Prostate gland (tissue), 2 donors: ENCODE measurements around the gene SLC5A8. TPM values are rescaled to one million over a fixed set of nuclear protein-coding genes. Genes with fewer than 3 reads are reported as not detected.

Experiments used
- DNase-seq: peaks from one replicate; pipeline ENCODE4 v3.0.0-alpha.2; 2019; ENCODE audit warnings: low spot score
- H3K27ac ChIP-seq, 2 donors: fragments of 200-600 bp; sonication (generic); 2 replicates each; pipeline ENCODE4 v1.5.1; 2017 to 2019
- H3K27me3 ChIP-seq: fragments of 200-600 bp; sonication (generic); replicated peaks from 2 replicates; pipeline ENCODE4 v1.5.1; 2019; ENCODE audit not compliant: insufficient read depth
- H3K36me3 ChIP-seq, 2 donors: fragments of 200-600 bp; sonication (generic); 1 replicate in 1 of 2; 2 replicates in 1 of 2; pipeline versions ENCODE4 v1.5.1 to v1.8.1; 2017 to 2019
- H3K4me1 ChIP-seq: fragments of 200-600 bp; sonication (generic); replicated peaks from 2 replicates; pipeline ENCODE4 v1.5.1; 2019
- H3K4me3 ChIP-seq, 2 donors: fragments of 200-600 bp; sonication (generic); 2 replicates each; pipeline ENCODE4 v1.5.1; 2017 to 2019
- H3K9me3 ChIP-seq: fragments of 200-600 bp; sonication (generic); 2 replicates; pipeline ENCODE4 v1.5.1; 2017
- POLR2A ChIP-seq: fragments of 450-650 bp; IDR thresholded peaks from one replicate; pipeline ENCODE4 v1.6.1; 2016; ENCODE audit warnings: antibody characterized with exemption, mild to moderate bottlenecking
- POLR2AphosphoS5 ChIP-seq: sonication (generic); formaldehyde crosslinking; IDR thresholded peaks from one replicate; pipeline ENCODE4 v1.6.1; 2017; ENCODE audit warnings: antibody characterized with exemption
- WGBS: methylation state at CpG from one replicate; pipeline ENCODE4 v1.1.5; 2018; 5-methylcytosine and 5-hydroxymethylcytosine counted together
- intact Hi-C: fragments of 100-400 bp; cut with DNase I; formaldehyde crosslinking; loops from one replicate; pipeline ENCODE4 v1.14.2; 2022
- total RNA-seq, 2 donors: library from RNA; depleted of rRNA; stranded (reverse); fragments of >200 nt; gene quantifications; one replicate each; pipeline ENCODE4 v1.1.0, GENCODE V29; 2016
- TF ChIP-seq, protein P1 (sequence below), 4 experiments: fragments of 200-600 bp in 2 of 4; fragments of 450-650 bp in 2 of 4; sonication (generic) in 2 of 4; IDR thresholded peaks; 1 replicate in 3 of 4; 2 replicates in 1 of 4; pipeline ENCODE4 v1.5.1; 2016 to 2019; ENCODE audit warnings: antibody characterized with exemption in 4 of 4, mild to moderate bottlenecking in 2 of 4, moderate library complexity in 2 of 4

SLC5A8 gene
- 1 to 10 TPM in 1 of 2 donors, under 1 TPM in 1; 0.51 to 5.6 TPM for total RNA-seq

DNA sequence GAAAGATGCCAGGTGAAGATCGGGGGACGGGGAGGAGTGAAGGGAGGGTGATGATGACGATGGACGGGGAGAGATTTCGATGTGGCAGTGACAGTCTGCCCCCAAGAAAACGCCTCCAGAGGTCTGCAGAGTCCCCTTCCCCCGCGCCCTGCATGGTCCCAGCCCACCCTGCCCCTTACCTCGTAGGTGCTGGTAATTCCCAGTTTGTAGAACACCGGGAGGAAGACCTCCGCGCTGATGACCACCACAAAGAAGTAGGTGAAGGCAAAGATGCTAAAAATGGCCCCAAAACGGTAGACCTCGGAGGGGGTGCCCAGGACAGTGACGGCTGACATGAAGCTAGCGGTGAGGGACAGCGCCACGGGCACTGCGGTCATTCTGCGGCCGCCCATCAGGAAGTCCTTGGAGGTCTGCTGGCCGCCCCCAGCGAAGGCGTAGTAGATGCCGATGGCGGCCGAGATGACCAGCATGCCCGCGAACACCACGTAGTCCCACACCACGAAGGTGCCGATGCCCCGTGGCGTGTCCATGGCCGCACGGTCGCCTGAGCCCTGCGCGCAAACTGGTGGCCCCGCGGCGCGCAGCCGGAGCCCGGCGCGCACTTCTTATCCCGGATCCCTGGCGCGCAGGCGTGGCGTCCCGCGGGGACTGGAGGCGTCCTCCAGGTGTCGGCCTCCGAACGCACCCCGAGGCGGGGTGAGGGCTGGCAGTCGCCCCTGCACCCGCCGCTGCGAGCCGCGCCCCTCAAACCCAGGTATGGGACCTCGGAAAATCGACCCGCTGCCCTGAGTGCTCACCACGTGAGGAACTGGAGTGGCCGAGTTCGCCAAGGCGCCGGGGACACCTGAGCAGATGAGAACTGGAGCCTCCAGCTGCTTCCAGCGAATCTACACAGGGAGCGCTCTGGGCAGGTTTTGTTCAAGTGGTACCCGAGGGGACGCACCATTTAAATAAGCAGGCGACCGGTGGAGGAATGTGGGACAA, at the start of gene SLC5A8:
Gene SLC5A8 (minus strand): TSS at position 920 of the 984 bp plus-strand sequence. CDS start 390 bp downstream, at position 530.
- Histone ChIP-seq H3K27ac (no peak within 1 kb of the TSS), H3K9me3 (no peaks in the 10 kb centered on the region), H3K4me3 (peak within 1 kb of the TSS; percentile 31 to 34), H3K27me3 (no peaks in the 10 kb centered on the region), H3K36me3 (no peaks in the 10 kb centered on the region), H3K4me1 (no peaks in the 10 kb centered on the region)
- peak; percentile 7 for DNase-seq
- 8% methylated on average over 79 of the region's 80 CpGs for WGBS
- intact Hi-C loops, result no loop called here
- TF ChIP-seq POLR2AphosphoS5 (no peak), POLR2A (no peak)
- TF ChIP-seq, protein P1, sequence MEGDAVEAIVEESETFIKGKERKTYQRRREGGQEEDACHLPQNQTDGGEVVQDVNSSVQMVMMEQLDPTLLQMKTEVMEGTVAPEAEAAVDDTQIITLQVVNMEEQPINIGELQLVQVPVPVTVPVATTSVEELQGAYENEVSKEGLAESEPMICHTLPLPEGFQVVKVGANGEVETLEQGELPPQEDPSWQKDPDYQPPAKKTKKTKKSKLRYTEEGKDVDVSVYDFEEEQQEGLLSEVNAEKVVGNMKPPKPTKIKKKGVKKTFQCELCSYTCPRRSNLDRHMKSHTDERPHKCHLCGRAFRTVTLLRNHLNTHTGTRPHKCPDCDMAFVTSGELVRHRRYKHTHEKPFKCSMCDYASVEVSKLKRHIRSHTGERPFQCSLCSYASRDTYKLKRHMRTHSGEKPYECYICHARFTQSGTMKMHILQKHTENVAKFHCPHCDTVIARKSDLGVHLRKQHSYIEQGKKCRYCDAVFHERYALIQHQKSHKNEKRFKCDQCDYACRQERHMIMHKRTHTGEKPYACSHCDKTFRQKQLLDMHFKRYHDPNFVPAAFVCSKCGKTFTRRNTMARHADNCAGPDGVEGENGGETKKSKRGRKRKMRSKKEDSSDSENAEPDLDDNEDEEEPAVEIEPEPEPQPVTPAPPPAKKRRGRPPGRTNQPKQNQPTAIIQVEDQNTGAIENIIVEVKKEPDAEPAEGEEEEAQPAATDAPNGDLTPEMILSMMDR (IDR thresholded peaks at IDR 0.05), result no peak

GRCh38 chr12:101257357-101257756, 47.3 kb upstream of the SLC5A8 start:
- 86% methylated on average over 4 of the region's 4 CpGs for whole genome bisulfite sequencing
- Histone ChIP-seq H3K27ac (no peak overlapping the region), H3K36me3 (no peaks in the 10 kb centered on the region), H3K4me1 (no peaks in the 10 kb centered on the region), H3K27me3 (no peaks in the 10 kb centered on the region), H3K4me3 (no peak overlapping the region), H3K9me3 (no peaks in the 10 kb centered on the region)
- no peak for TF ChIP-seq POLR2A
- TF ChIP-seq, protein P1 (IDR thresholded peaks at IDR 0.05), result no peak
- TF ChIP-seq POLR2AphosphoS5, result no peak
- intact Hi-C loops, result no loop called here
- DNase-seq, result no peak

GRCh38 chr12:101256266-101256665, 46.2 kb upstream of the SLC5A8 start:
- no peaks in the 10 kb centered on the region for H3K9me3 ChIP-seq
- DNase-seq, result no peak
- H3K4me1 ChIP-seq, result no peaks in the 10 kb centered on the region
- H3K4me3 ChIP-seq, result no peak overlapping the region
- no peaks in the 10 kb centered on the region for H3K36me3 ChIP-seq
- intact Hi-C loops, result no loop called here
- 71% methylated on average over 4 of the region's 4 CpGs for WGBS
- H3K27ac ChIP-seq, result no peak overlapping the region
- TF ChIP-seq POLR2AphosphoS5 (no peak), POLR2A (no peak)
- TF ChIP-seq, protein P1 (IDR thresholded peaks at IDR 0.05), result no peak
- H3K27me3 ChIP-seq, result no peaks in the 10 kb centered on the region

DNA sequence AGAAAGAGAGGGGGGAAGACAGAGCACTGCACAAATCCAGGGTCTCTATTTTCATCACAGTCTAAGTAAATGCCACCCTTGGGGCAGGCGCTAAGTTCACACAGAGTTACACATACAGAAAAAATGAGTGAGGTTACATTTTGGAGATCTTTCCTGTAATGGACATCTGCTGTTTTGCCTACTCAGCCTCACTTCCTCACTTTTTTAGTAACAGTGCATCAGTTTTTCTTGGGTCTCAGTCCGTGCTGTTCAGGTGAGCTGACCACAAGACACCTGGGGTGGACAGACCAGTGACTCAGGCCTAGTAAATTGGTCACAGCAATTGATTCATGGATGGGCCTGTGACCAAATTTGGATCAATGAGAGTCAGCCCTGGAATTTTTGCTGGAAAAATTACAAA, 33.6 kb upstream of the SLC5A8 start:
- Histone ChIP-seq H3K4me1 (no peaks in the 10 kb centered on the region), H3K4me3 (no peak overlapping the region), H3K9me3 (no peaks in the 10 kb centered on the region), H3K27ac (no peak overlapping the region), H3K27me3 (no peaks in the 10 kb centered on the region), H3K36me3 (no peaks in the 10 kb centered on the region)
- DNase-seq, result no peak
- intact Hi-C loops, result no loop called here
- 97% methylated on average over 2 of the region's 2 CpGs for WGBS
- TF ChIP-seq POLR2AphosphoS5 (no peak), POLR2A (no peak)
- TF ChIP-seq, protein P1 (IDR thresholded peaks at IDR 0.05), result no peak
